ENCODE results near the gene RGS21.

RGS21 gene

DNA sequence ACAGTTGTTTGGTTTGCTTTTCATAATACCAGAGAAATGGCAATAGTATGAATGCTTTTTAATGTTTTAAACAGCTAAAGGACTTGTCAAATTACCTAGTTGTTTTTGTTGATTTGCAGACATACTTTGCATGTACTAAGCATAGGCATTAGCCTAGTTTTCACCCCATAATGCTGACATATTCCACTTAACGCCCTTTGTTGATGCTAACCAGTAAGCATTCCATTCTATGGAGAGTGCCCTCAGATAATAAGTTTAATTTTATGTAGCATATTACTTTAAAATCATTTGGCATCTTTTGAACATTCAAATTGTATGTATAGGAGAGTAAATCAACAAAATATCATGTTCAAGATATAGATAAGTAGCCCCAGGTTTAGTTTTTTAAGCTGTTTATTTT lies 32.5 kb downstream of the RGS21 start:
- H3K4me2 ChIP-seq (ENCODE audit: low read depth, low read length, poor library complexity, severe bottlenecking) = no peak overlapping the region
- no peaks in the 10 kb centered on the region for H3K4me1 ChIP-seq (ENCODE audit: insufficient read depth, low read length, poor library complexity, severe bottlenecking)
- H3K9ac ChIP-seq (ENCODE audit: low read depth, low read length, poor library complexity, severe bottlenecking) = no peak overlapping the region
- H3K9me2 ChIP-seq (replicated peaks; ENCODE audit: low read depth, low read length) = no peaks in the 10 kb centered on the region
- no peaks in the 10 kb centered on the region for H4K20me1 ChIP-seq (ENCODE audit: insufficient read depth, low read length, poor library complexity, severe bottlenecking)
- H3F3A ChIP-seq (ENCODE audit: low read depth) = no peaks in the 10 kb centered on the region
- no peak overlapping the region for H3K4me3 ChIP-seq (ENCODE audit: low read length, poor library complexity, severe bottlenecking)
- no peaks in the 10 kb centered on the region for H3K27me3 ChIP-seq (ENCODE audit: insufficient read depth, low read length, poor library complexity, severe bottlenecking)
- TF ChIP-seq EZH2phosphoT487 (IDR thresholded peaks at IDR 0.05; ENCODE audit: borderline replicate concordance) (no peak), CTCF (conservative IDR thresholded peaks at IDR 0.05; ENCODE audit: low read length) (no peak)
- H3K36me3 ChIP-seq (ENCODE audit: insufficient read depth, low read length) = no peaks in the 10 kb centered on the region
- H2AFZ ChIP-seq (ENCODE audit: low read length) = no peak overlapping the region
- H3K79me2 ChIP-seq (ENCODE audit: insufficient read depth, low read length) = no peaks in the 10 kb centered on the region
- H3K9me3 ChIP-seq (ENCODE audit: insufficient read depth, low read depth, low read length) = no peaks in the 10 kb centered on the region

GRCh38 chr1:192350356-192350755 lies 33.6 kb downstream of the RGS21 start:
- Histone ChIP-seq H3K79me2 (ENCODE audit: insufficient read depth, low read length) (no peaks in the 10 kb centered on the region), H3K4me3 (ENCODE audit: low read length, poor library complexity, severe bottlenecking) (no peak overlapping the region), H3K9me2 (replicated peaks; ENCODE audit: low read depth, low read length) (no peaks in the 10 kb centered on the region), H3K4me1 (ENCODE audit: insufficient read depth, low read length, poor library complexity, severe bottlenecking) (no peaks in the 10 kb centered on the region), H3K27me3 (ENCODE audit: insufficient read depth, low read length, poor library complexity, severe bottlenecking) (no peaks in the 10 kb centered on the region), H3K36me3 (ENCODE audit: insufficient read depth, low read length) (no peaks in the 10 kb centered on the region), H3F3A (ENCODE audit: low read depth) (no peaks in the 10 kb centered on the region), H2AFZ (ENCODE audit: low read length) (no peak overlapping the region), H3K4me2 (ENCODE audit: low read depth, low read length, poor library complexity, severe bottlenecking) (no peak overlapping the region), H3K9ac (ENCODE audit: low read depth, low read length, poor library complexity, severe bottlenecking) (no peak overlapping the region), H4K20me1 (ENCODE audit: insufficient read depth, low read length, poor library complexity, severe bottlenecking) (no peaks in the 10 kb centered on the region), H3K9me3 (ENCODE audit: insufficient read depth, low read depth, low read length) (no peaks in the 10 kb centered on the region)
- no peak for TF ChIP-seq EZH2phosphoT487 (IDR thresholded peaks at IDR 0.05; ENCODE audit: borderline replicate concordance)
- TF ChIP-seq CTCF (conservative IDR thresholded peaks at IDR 0.05; ENCODE audit: low read length) = no peak

DNA sequence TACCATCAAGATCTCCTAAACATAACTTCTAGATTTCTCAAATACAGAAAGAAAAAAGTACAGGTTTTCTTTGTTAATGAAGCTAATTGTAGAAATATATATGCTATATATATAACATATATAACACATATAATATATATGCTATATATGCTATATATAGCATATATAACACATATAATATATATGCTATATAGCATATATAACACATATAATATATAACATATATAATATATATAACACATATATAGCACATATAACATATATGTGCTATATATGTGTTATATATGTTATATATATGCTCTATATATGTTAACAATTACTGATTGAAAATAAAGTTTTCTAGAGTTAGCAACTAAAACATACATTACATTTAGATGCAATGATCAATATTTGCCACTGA lies 34.8 kb downstream of the RGS21 start:
- Histone ChIP-seq H3K9me2 (replicated peaks; ENCODE audit: low read depth, low read length) (no peaks in the 10 kb centered on the region), H3K9ac (ENCODE audit: low read depth, low read length, poor library complexity, severe bottlenecking) (no peak overlapping the region), H2AFZ (ENCODE audit: low read length) (no peak overlapping the region), H3K4me3 (ENCODE audit: low read length, poor library complexity, severe bottlenecking) (no peak overlapping the region), H3K36me3 (ENCODE audit: insufficient read depth, low read length) (no peaks in the 10 kb centered on the region), H3K27me3 (ENCODE audit: insufficient read depth, low read length, poor library complexity, severe bottlenecking) (no peaks in the 10 kb centered on the region), H3K4me2 (ENCODE audit: low read depth, low read length, poor library complexity, severe bottlenecking) (no peak overlapping the region), H3F3A (ENCODE audit: low read depth) (no peaks in the 10 kb centered on the region), H4K20me1 (ENCODE audit: insufficient read depth, low read length, poor library complexity, severe bottlenecking) (no peaks in the 10 kb centered on the region), H3K9me3 (ENCODE audit: insufficient read depth, low read depth, low read length) (no peaks in the 10 kb centered on the region), H3K79me2 (ENCODE audit: insufficient read depth, low read length) (no peaks in the 10 kb centered on the region), H3K4me1 (ENCODE audit: insufficient read depth, low read length, poor library complexity, severe bottlenecking) (no peaks in the 10 kb centered on the region)
- TF ChIP-seq CTCF (conservative IDR thresholded peaks at IDR 0.05; ENCODE audit: low read length) (no peak), EZH2phosphoT487 (IDR thresholded peaks at IDR 0.05; ENCODE audit: borderline replicate concordance) (no peak)
